HCT116 (cell line): ENCODE results near the gene SSU72. TPM values are rescaled to one million over a fixed set of nuclear protein-coding genes. Genes with fewer than 3 reads are reported as not detected.

Experiments
- ATAC-seq: fragments of 200-7000 bp; cut with Tn5 transposase; 2 replicates; pipeline ENCODE4 v1.9.1; 2020; ENCODE audit warnings: mild to moderate bottlenecking, moderate library complexity
- BruUV-seq: library from RNA; stranded (reverse); fragments of 400-500 nt; replicated peaks from 2 replicates; lab custom pipeline; 2021; lab: Mats Ljungman, UMichigan
- CTCF ChIA-PET: fragments of 300-600 bp; sonication (Branson Sonifier 250); formaldehyde crosslinking; loops from one replicate; lab custom pipeline; 2021; ENCODE audit warnings: antibody characterized with exemption; lab: Charles Lee
- POLR2A ChIA-PET: fragments of 300-600, 350-600 bp; sonication (Branson Sonifier 250); formaldehyde crosslinking; loops from one replicate; lab custom pipeline; 2021; ENCODE audit warnings: antibody characterized with exemption; lab: Charles Lee
- RAD21 ChIA-PET, 2 experiments: fragments of 300-600 bp; sonication (Branson Sonifier 250); formaldehyde crosslinking; loops; one replicate each; lab custom pipeline; 2023; ENCODE audit warnings: low total read pairs in 2 of 2; ENCODE audit not compliant: uncharacterized antibody in 2 of 2, unreplicated experiment in 2 of 2, low non-redundant PET in 1 of 2; lab: Charles Lee
- DNase-seq: peaks from one replicate; pipeline ENCODE4 v3.0.0-alpha.2; 2010; ENCODE audit warnings: low read depth, low spot score
- H2AFZ ChIP-seq: fragments of 200-600 bp; shearing (Covaris generic), sonication (generic); 2 replicates; pipeline ENCODE4 v1.6.1; 2017; ENCODE audit warnings: low read depth, mixed run types, mixed read lengths, antibody characterized with exemption, low read length; ENCODE audit not compliant: poor library complexity, severe bottlenecking
- H3K27ac ChIP-seq: 2 replicates; pipeline ENCODE4 v1.5.1; 2012; ENCODE audit warnings: low read depth, low read length
- H3K27me3 ChIP-seq: fragments of 200-600 bp; sonication (generic); 2 replicates; pipeline ENCODE4 v1.6.1; 2016; ENCODE audit warnings: mixed run types, low read length, mixed read lengths; ENCODE audit not compliant: insufficient read depth
- H3K36me3 ChIP-seq, 2 experiments: fragments of 200-500 bp in 1 of 2; fragments of 200-600 bp in 1 of 2; sonication (Bioruptor generic) in 1 of 2; sonication (generic) in 1 of 2; 2 replicates each; pipeline versions ENCODE4 v1.5.1 to v1.6.1; 2014 to 2016; ENCODE audit warnings: low read length in 2 of 2, inconsistent platforms in 1 of 2, mixed read lengths in 1 of 2, mixed run types in 1 of 2; ENCODE audit not compliant: insufficient read depth in 2 of 2, control insufficient read depth in 1 of 2
- H3K4me1 ChIP-seq, 2 experiments: fragments of 200-600 bp in 1 of 2; sonication (generic) in 1 of 2; 2 replicates each; pipeline versions ENCODE4 v1.5.1 to v1.6.1; 2012 to 2017; ENCODE audit warnings: low read length in 2 of 2, inconsistent platforms in 1 of 2, mild to moderate bottlenecking in 1 of 2, mixed read lengths in 1 of 2, mixed run types in 1 of 2, moderate library complexity in 1 of 2; ENCODE audit not compliant: insufficient read depth in 2 of 2, control insufficient read depth in 1 of 2
- H3K4me2 ChIP-seq: fragments of 200-600 bp; sonication (generic); 2 replicates; pipeline ENCODE4 v1.6.1; 2017; ENCODE audit warnings: mixed run types, low read length, mixed read lengths
- H3K4me3 ChIP-seq, 2 experiments: fragments of 200-600 bp in 1 of 2; sonication (generic) in 1 of 2; replicated peaks in 1 of 2; 2 replicates each; pipeline ENCODE4 v1.5.1; 2011 to 2016; ENCODE audit warnings: low read length in 2 of 2, control low read depth in 1 of 2, low read depth in 1 of 2, mild to moderate bottlenecking in 1 of 2, mixed read lengths in 1 of 2, mixed run types in 1 of 2
- H3K79me2 ChIP-seq: fragments of 200-600 bp; sonication (generic); 2 replicates; pipeline ENCODE4 v1.6.1; 2017; ENCODE audit warnings: mild to moderate bottlenecking, mixed run types, low read length, moderate library complexity, mixed read lengths; ENCODE audit not compliant: insufficient read depth
- H3K9ac ChIP-seq: fragments of 200-600 bp; sonication (generic); 2 replicates; pipeline ENCODE4 v1.6.1; 2016; ENCODE audit warnings: low read length, mixed read lengths
- H3K9me2 ChIP-seq: fragments of 200-600 bp; sonication (generic), shearing (Covaris generic); 2 replicates; pipeline ENCODE4 v1.6.1; 2017; ENCODE audit warnings: mixed run types, mild to moderate bottlenecking, moderate library complexity; ENCODE audit not compliant: insufficient read depth
- H3K9me3 ChIP-seq, 2 experiments: fragments of 200-500 bp in 1 of 2; fragments of 200-600 bp in 1 of 2; sonication (Bioruptor generic) in 1 of 2; sonication (generic) in 1 of 2; 2 replicates each; pipeline ENCODE4 v1.6.1; 2014 to 2017; ENCODE audit warnings: low read length in 2 of 2, mixed read lengths in 2 of 2, inconsistent platforms in 1 of 2, low read depth in 1 of 2, mild to moderate bottlenecking in 1 of 2, mixed run types in 1 of 2, moderate library complexity in 1 of 2; ENCODE audit not compliant: control insufficient read depth in 1 of 2, insufficient read depth in 1 of 2
- H4K20me1 ChIP-seq: fragments of 200-600 bp; sonication (generic), shearing (Covaris generic); 2 replicates; pipeline ENCODE4 v1.6.1; 2017; ENCODE audit warnings: mixed run types, mild to moderate bottlenecking, moderate library complexity; ENCODE audit not compliant: insufficient read depth
- ATF3 ChIP-seq: IDR thresholded peaks from 2 replicates; pipeline ENCODE4 v1.6.1; 2012
- CBX3 ChIP-seq: IDR thresholded peaks from 2 replicates; pipeline ENCODE4 v1.6.1; 2012; ENCODE audit warnings: low read depth
- CEBPB ChIP-seq: IDR thresholded peaks from 2 replicates; pipeline ENCODE4 v1.6.1; 2012; ENCODE audit warnings: low read depth
- EGR1 ChIP-seq: IDR thresholded peaks from 2 replicates; pipeline ENCODE4 v1.6.1; 2012; ENCODE audit warnings: low read depth
- EZH2 ChIP-seq: fragments of 200-600 bp; sonication (generic); IDR thresholded peaks from 2 replicates; pipeline ENCODE4 v1.6.1; 2017; ENCODE audit warnings: antibody characterized with exemption, mixed run types
- EZH2phosphoT487 ChIP-seq: fragments of 200-600 bp; IDR thresholded peaks from 2 replicates; pipeline ENCODE4 v1.6.1; 2018; ENCODE audit warnings: antibody characterized with exemption, borderline replicate concordance
- JUND ChIP-seq: IDR thresholded peaks from 2 replicates; pipeline ENCODE4 v1.6.1; 2012
- RAD21 ChIP-seq: IDR thresholded peaks from 2 replicates; pipeline ENCODE4 v1.6.1; 2012; ENCODE audit warnings: low read depth, mild to moderate bottlenecking
- SP1 ChIP-seq: IDR thresholded peaks from 2 replicates; pipeline ENCODE4 v1.6.1; 2012; ENCODE audit warnings: low read depth
- SRF ChIP-seq: IDR thresholded peaks from 2 replicates; pipeline ENCODE4 v1.6.1; 2012; ENCODE audit warnings: low read depth
- YY1 ChIP-seq: IDR thresholded peaks from 2 replicates; pipeline ENCODE4 v1.6.1; 2011; ENCODE audit warnings: low read length, low read depth, moderate library complexity, mild to moderate bottlenecking; ENCODE audit not compliant: insufficient replicate concordance; ENCODE audit errors: extremely low read depth
- ZFX ChIP-seq: fragments of 450-650 bp; IDR thresholded peaks from 2 replicates; pipeline ENCODE4 v1.6.1; 2017
- intact Hi-C: fragments of 100-400 bp; cut with micrococcal nuclease; formaldehyde crosslinking; loops from 2 replicates; pipeline ENCODE4 v1.10.0; 2022
- total RNA-seq: library from RNA; stranded (reverse); gene quantifications from one replicate; pipeline ENCODE4 v1.2.1, GENCODE V29; 2021; ENCODE audit not compliant: unreplicated experiment

The SSU72 gene
- total RNA-seq, 1 experiment from 2014 or later, result 134 TPM

GRCh38 chr1:1602968-1603506 lies 28.4 kb upstream of the SSU72 start:
- CTCF ChIA-PET, result no interaction called here
- RAD21 ChIA-PET, result no interaction called here

GRCh38 chr1:1602304-1602967 lies 27.8 kb upstream of the SSU72 start:
- Histone ChIP-seq H3K9me2 (no peaks in the 10 kb centered on the region), H3K4me3 (no peak overlapping the region), H3K9me3 (no peaks in the 10 kb centered on the region), H2AFZ (no peak overlapping the region), H3K9ac (no peak overlapping the region), H4K20me1 (no peaks in the 10 kb centered on the region), H3K36me3 (no peaks in the 10 kb centered on the region), H3K27me3 (no peaks in the 10 kb centered on the region), H3K79me2 (no peaks in the 10 kb centered on the region), H3K27ac (no peak overlapping the region), H3K4me2 (no peak overlapping the region), H3K4me1 (peaks cover 9 to 28% of the 10 kb centered on the region in 2 experiments; a peak in 3 of 4 replicates)
- ChIA-PET POLR2A (no interaction called here), RAD21 (interaction anchor here in 1 of 2 experiments (0.7 kb wide), 1 partner anchor 674 kb away, joined by 3 read pairs; no protein-coding TSS in a partner anchor), CTCF (no interaction called here)
- TF ChIP-seq RAD21 (no peak), EZH2phosphoT487 (no peak), EGR1 (no peak)
- DNase-seq, result no peak
- intact Hi-C loops, result no loop called here
- ATAC-seq, result no peak
- no TSS peak for BruUV-seq

More at GRCh38 chr1:1602968-1603506, 28.4 kb upstream of the SSU72 start:
- Histone ChIP-seq H3K36me3 (no peaks in the 10 kb centered on the region), H3K27ac (no peak overlapping the region), H3K9me2 (no peaks in the 10 kb centered on the region)
- no peak for ATAC-seq
- intact Hi-C loops, result no loop called here
- POLR2A ChIA-PET, result no interaction called here
- TF ChIP-seq YY1, result no peak
- TF ChIP-seq CBX3, result no peak
- TF ChIP-seq ZFX, result no peak
- no peak for TF ChIP-seq ATF3
- no peak for TF ChIP-seq JUND
- no peak for TF ChIP-seq SRF
- no peak for TF ChIP-seq SP1
- TF ChIP-seq CEBPB, result no peak
- TF ChIP-seq EZH2, result no peak
- TF ChIP-seq, all 23 proteins: peak for 0
- H3K4me2 ChIP-seq, result no peak overlapping the region
- H3K9me3 ChIP-seq, result no peaks in the 10 kb centered on the region
- no peak for DNase-seq
- H3K9ac ChIP-seq, result no peak overlapping the region
- no TSS peak for BruUV-seq
- H2AFZ ChIP-seq, result no peak overlapping the region
- H3K79me2 ChIP-seq, result no peaks in the 10 kb centered on the region
- H4K20me1 ChIP-seq, result no peaks in the 10 kb centered on the region
- no peak overlapping the region for H3K4me3 ChIP-seq
- peaks cover 3 to 22% of the 10 kb centered on the region in 2 experiments; a peak in 3 of 4 replicates for H3K4me1 ChIP-seq
- no peaks in the 10 kb centered on the region for H3K27me3 ChIP-seq
